NCI-H2029 treated with DMSO at 0.1 percent for 48 hours (cell line): Measurements from ENCODE around the gene NYAP1.
"Not testable (repeated sequence)": the region's sequence is repeated elsewhere in the genome, so short reads cannot be mapped to it uniquely, and the experiment has no call there.

ENCODE experiments used
- DNase-seq: peaks from one replicate; lab custom pipeline; 2025; lab: John Stamatoyannopoulos, UW

NYAP1 gene

GRCh38 chr7:100483722-100484672 is at the start of gene NYAP1:
NYAP1 (plus strand) TSS chr7:100483927; CDS start chr7:100485312, 1,385 bp downstream.
- DNase-seq: no peak

DNA sequence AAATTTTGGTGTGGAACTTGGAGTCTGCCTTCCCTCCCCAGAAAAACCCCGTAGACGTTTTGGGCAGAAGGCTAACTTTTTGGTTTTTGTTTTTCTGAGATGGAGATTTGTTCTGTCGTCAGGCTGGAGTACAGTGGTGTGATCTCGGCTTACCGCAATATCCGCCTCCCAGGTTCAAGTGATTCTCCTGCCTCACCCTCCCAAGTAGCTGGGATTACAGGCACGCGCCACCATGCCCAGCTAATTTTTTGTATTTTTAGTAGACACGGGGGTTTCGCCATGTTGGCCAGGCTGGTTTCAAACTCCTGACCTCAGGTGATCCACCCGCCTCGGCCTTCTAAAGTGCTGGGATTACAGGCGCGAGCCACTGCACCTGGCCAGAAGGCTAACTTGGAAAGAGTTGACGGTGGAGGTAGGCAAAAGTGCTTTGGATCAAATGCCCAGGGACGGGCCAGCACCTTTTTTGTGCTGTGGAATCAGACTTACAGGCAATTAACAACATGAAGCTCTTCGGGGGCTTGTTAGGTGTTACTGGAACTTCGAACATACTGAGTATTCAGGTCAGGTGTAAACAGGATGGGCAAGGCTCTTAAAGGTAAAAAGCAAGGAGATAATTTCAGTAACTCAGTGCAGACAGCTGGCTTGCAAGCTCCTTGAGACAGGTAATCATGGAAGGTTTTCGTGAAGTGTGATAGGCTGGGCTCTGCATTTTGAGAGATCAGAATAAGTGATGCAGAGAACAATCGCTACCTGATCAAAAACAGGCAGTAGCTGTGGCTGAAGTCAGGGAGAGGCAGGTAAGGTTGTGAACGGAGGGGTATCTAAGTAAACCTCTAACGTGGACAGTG is 49.2 kb upstream of the NYAP1 start:
- no peak for DNase-seq

DNA sequence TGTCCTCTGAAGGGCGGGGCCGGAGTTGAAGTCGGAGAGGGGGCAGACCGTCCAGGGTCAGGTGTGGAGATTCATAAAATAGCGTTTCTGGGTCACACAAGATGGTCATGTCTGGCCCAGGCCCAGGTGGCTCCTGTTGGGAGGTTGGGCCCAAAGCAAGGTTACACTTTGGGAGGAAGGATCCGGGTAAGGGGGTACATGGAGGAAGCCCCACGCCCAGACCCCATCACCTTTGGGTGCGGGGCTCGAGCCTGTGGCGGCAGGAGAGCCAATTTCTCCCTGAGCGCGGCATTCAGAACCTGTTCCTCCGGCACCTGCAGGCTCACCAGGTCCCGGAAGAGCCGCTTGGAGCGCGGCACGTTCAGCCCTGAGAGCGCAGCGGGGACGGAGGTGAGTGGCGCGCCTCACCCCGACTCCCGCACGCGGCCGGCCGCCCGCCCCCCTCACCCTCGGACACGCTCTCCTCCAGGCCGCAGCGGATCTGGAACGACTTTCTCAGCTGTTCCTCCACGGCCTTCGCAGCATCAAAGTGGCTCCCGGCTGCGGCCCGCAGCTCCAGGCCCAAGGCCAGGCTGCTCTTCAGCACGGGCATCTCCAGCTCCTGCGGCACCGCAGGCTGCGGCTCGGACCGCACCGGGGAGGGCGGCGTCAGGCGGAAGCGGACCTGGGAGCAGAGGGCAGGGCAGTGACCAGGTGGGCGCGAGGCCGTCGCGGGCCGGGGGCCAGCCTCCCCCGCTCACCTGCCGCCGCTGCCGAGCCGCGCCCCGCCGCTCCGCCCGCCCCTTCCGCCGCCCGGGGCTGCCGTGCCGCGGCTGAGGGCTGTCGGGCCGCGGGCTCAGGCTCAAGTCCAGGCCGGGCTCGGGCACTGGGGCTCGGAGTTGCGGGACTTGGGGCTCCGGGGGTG is 48.1 kb upstream of the NYAP1 start:
- no peak for DNase-seq

DNA sequence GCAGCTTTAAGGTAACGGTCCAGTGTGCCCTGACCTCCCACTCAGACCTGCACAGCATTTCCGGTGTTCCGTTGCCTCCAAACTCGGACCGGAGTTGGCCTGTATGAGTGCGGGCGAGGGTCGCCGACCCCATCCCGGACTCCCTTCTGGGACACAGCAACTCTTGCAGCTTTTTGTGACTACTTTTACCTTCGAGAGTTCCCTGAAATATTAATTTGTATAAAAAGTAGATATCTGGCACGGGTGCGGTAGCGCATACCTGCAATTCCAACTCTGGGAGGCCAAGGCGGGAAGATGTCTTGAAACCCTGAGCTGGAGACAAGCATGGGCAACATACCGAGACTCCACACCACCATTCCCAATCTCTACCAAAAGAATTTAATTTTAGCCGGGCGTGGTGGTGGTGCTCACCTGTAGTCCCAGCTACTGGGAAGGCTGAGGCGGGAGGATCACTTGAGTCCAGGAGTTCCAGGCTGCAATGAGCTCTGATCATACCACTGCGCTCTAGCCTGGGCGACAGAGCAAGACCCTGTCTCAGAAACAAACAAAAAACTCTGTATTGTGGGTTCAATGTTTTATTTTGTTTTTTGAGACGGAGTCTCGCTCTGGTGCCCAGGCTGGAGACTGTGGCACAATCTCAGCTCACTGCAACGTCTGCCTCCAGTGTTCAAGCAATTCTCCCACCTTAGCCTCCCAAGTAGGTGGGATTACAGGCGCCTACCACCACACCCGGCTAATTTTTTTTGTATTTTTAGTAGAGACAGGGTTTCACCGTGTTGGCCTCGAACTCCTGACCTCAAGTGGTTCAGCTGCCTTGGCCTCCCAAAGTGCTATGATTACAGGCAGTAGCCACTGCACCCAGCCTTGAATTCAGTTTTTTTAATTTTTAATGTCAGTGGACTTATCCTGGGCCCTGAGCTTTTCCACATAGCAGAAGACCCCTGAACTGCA is 46.3 kb upstream of the NYAP1 start:
- DNase-seq: no peak

DNA sequence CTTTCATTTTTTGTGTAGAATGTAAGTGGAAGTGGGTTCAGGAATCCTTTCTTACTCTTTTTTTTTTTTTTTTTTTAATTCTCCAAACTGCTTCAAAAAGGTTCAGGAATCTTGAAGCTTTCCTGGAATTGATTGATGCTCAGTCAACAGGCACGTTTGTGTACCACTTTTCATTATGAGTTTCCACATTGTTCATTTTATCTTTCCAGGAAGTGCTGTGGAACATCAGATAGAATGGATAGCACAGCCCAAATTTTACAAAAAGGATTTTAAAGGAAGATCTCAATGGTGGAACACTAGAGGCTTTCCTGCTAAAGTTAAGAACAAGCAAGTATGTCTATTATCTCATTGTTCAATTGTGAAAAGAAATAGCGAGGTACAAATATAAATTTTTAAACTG is 45.6 kb upstream of the NYAP1 start:
- DNase-seq: no peak

DNA sequence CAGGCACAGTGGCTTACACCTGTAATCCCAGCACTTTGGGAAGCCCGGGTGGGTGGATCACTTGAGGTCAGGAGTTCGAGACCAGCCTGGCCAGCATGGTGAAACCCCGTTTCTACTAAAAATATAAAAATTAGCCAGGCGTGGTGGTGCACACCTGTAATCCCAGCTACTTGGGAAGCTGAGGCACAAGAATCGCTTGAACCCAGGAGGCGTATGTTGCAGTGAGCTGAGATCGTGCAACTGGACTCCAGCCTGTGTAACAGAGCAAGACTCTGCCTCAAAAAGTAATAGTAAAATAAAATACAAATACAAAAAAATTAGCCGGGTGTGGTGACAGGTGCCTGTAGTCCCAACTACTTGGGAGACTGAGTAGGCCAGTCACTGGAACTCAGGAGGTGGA is 45.0 kb upstream of the NYAP1 start:
- not testable (repeated sequence) for DNase-seq

DNA sequence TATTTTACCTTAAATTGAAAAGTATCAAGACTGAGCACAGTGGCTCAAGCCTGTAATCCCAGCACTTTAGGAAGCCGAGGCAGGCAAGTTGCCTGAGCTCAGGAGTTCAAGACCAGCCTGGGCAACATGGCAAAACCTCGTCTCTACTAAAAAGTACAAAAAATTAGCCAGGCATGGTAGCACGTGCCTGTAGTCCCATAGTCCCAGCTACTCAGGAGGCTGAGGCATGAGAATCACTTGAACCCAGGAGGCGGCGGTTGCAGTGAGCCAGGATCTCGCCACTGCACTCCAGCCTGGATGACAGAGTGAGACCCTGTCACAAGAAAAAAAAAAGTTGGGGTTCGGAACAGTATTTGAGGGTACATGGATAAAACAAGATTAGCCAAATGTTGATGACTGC is 44.5 kb upstream of the NYAP1 start:
- not testable (repeated sequence) for DNase-seq

GRCh38 chr7:100441641-100442535 is 41.8 kb upstream of the NYAP1 start:
- DNase-seq: no peak

DNA sequence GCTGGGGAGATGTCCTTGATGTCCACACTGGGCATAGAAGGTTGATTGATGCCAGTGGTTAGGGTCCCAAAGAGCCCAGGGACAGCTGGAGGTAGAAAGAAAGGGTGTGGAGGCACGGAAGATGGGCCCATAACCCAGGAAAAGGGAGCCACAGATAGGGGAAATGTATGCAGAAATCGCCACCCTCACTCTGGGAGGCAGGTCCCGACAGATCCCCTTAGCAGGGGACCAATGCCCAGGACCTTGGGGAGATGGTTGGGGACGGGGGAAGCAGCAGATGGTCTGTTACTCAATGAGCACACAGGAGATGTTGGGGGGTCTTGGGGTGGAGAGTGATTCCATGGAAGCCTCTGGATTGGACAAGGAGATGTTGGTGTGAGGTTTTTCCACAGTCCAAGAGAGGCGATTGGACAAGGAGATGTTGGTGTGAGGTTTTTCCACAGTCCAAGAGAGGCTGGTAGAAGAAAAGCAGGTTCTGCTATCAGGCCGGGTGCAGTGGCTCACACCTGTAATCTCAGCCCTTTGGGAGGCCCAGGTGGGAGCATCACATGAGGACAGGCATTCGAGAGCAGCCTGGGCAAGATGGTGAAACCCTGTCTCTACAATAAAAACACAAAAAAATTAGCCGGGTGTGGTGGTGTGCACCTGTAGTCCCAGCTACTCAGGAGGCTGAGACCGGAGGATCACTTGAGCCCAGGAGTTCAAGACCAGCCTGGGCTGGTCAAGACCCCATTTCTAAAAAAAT is 40.5 kb upstream of the NYAP1 start:
- no peak for DNase-seq

DNA sequence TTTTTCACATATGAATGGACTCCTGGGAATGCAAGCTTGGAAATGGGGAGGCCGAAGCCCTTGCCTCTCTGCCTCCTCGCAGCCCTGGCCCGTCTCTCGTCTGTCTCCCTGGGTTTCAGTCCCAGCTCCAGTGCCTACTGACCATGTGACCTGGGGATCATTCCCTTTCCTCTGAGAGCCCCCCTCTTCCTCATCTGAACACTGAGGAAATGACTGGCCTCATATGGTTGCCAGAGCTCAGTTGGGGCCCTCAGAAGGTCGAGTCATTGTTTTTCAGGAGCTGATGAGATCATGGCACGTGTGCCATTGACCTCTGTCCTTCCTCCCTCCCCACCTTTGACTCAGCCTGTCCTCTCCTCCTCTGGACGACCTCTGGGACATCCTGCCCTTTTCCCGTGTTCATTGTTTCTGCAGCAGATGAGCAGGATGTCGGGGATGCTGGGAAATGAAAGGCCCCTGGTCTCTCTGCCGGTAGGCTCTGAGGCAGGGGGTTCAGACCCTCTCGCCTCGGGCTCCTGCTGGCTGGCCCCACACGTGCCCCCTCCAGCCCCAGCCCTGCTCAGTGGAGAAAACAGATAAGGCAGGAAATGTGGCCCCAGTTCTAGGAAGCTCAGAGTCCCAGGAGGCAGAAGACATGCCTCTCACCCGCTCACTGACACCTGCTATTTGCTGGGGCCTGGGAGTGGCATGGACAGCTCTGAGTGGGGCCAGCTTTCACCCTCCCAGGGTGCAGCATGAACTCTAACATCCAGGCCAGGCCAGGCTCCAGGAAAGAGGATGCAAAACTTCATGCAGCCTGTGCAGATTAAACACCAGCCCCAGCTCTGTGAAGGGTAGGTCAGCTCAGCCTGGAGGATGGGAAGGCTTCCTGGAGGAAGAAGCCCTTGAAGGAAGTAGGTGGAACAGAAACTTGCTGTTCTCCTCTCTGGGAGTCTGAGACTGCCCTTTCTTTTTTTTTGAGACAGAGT is 39.1 kb upstream of the NYAP1 start:
- no peak for DNase-seq

- DNase-seq: no peak
Observed at GRCh38 chr7:100446040-100446439, 37.7 kb upstream of the NYAP1 start.

GRCh38 chr7:100447363-100447762 is 36.4 kb upstream of the NYAP1 start:
- not testable (repeated sequence) for DNase-seq

DNA sequence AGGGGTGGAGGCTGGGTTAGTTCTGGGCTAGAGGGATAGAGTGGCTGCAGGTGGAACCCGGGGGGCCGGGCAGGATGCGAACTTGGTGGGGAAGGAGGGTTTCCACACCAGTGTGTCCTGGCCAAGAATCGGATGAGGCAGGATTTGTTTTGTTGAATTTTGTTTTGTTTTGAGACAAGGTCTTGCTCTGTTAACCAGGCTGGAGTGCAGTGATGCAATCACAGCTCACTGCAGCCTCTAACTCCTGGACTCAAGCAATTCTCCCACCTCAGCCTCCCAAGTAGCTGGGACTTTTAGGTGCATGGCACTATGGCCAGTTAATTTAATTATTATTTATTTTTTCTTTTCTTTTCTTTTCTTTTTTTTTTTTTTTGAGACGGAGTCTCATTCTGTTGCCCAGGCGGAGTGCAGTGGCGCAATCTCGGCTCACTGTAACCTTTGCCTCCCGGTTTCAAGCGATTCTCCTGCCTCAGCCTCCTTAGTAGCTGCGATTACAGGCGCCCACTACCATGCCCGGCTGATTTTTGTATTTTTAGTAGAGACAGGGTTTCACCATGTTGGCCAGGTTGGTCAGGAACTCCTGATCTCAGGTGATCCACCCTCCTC is 34.4 kb upstream of the NYAP1 start:
- no peak for DNase-seq

- no peak for DNase-seq
Observed at GRCh38 chr7:100452513-100452912, 31.2 kb upstream of the NYAP1 start.

GRCh38 chr7:100453854-100454253 is 29.9 kb upstream of the NYAP1 start:
- DNase-seq: not testable (repeated sequence)

GRCh38 chr7:100455206-100455605 is 28.5 kb upstream of the NYAP1 start:
- no peak for DNase-seq

DNA sequence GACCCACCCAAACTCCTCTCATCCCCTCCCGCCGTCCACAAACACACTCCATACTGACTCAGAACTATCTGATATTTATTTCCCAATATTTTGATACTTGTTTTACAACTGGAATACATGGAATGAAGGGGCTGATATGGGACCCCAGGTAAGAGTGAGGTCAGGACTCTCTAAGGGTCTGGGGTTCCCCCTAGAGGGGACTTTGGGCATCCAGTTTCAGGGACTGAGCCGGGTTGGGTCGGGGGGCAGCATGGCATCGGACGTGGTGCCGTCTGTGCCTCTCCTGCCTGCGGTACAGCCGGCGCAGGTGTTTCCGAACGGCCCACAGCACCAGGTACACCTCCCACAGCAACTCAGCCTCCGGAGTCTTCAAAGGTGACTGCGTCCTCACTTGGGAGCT is 27.2 kb upstream of the NYAP1 start:
- no peak for DNase-seq
